H9 (cell line): ENCODE data around the gene GP1BB. TPM values are rescaled to one million over a fixed set of nuclear protein-coding genes. Genes with fewer than 3 reads are reported as not detected.

Experiments used
- DNase-seq: peaks from one replicate; pipeline ENCODE4 v3.0.0-alpha.2; 2017
- H2AFZ ChIP-seq: one replicate; pipeline ENCODE4 v1.6.1; 2013; ENCODE audit warnings: mild to moderate bottlenecking, low read length, control low read depth, moderate library complexity
- H2AK5ac ChIP-seq: 2 replicates; pipeline ENCODE4 v1.6.1; 2013; ENCODE audit warnings: low read length, control low read depth, mixed read lengths; ENCODE audit not compliant: insufficient read length
- H2BK120ac ChIP-seq: one replicate; pipeline ENCODE4 v1.6.1; 2013; ENCODE audit warnings: low read depth, mild to moderate bottlenecking, low read length, control low read depth, inconsistent platforms; ENCODE audit not compliant: poor library complexity, severe bottlenecking
- H2BK12ac ChIP-seq: 2 replicates; pipeline ENCODE4 v1.6.1; 2013; ENCODE audit warnings: low read length, control low read depth, mixed read lengths, low read depth; ENCODE audit not compliant: insufficient read length
- H2BK15ac ChIP-seq: 2 replicates; pipeline ENCODE4 v1.6.1; 2013; ENCODE audit warnings: low read depth, low read length, control low read depth
- H2BK20ac ChIP-seq: one replicate; pipeline ENCODE4 v1.6.1; 2013; ENCODE audit warnings: low read depth, mild to moderate bottlenecking, low read length, control low read depth, inconsistent platforms; ENCODE audit not compliant: poor library complexity, severe bottlenecking
- H2BK5ac ChIP-seq: 2 replicates; pipeline ENCODE4 v1.6.1; 2013; ENCODE audit warnings: low read length, control low read depth, mixed read lengths; ENCODE audit not compliant: insufficient read length
- H3K14ac ChIP-seq: 2 replicates; pipeline ENCODE4 v1.6.1; 2013; ENCODE audit warnings: low read length, control low read depth; ENCODE audit not compliant: insufficient read depth
- H3K18ac ChIP-seq: 2 replicates; pipeline ENCODE4 v1.6.1; 2013; ENCODE audit warnings: low read depth, mild to moderate bottlenecking, mixed read lengths, low read length, control low read depth; ENCODE audit not compliant: insufficient read length
- H3K23ac ChIP-seq: 2 replicates; pipeline ENCODE4 v1.6.1; 2013; ENCODE audit warnings: low read length, control low read depth, mixed read lengths, low read depth; ENCODE audit not compliant: insufficient read length
- H3K23me2 ChIP-seq: 2 replicates; pipeline ENCODE4 v1.6.1; 2013; ENCODE audit warnings: low read depth, mild to moderate bottlenecking, mixed read lengths, low read length, control low read depth; ENCODE audit not compliant: insufficient read length, poor library complexity, severe bottlenecking
- H3K27ac ChIP-seq: 2 replicates; pipeline ENCODE4 v1.5.1; 2013; ENCODE audit warnings: low read length, control low read depth, mixed read lengths, low read depth; ENCODE audit not compliant: insufficient read length
- H3K27me3 ChIP-seq: 2 replicates; pipeline ENCODE4 v1.6.1; 2013; ENCODE audit warnings: low read length, control low read depth, inconsistent platforms; ENCODE audit not compliant: insufficient read depth
- H3K4ac ChIP-seq: 2 replicates; pipeline ENCODE4 v1.6.1; 2013; ENCODE audit warnings: low read depth, mild to moderate bottlenecking, control low read depth, inconsistent platforms, low read length, moderate library complexity
- H3K4me1 ChIP-seq: 2 replicates; pipeline ENCODE4 v1.6.1; 2013; ENCODE audit warnings: low read length, control low read depth, inconsistent platforms; ENCODE audit not compliant: insufficient read depth
- H3K4me2 ChIP-seq: 2 replicates; pipeline ENCODE4 v1.6.1; 2013; ENCODE audit warnings: low read length, control low read depth, mixed read lengths; ENCODE audit not compliant: insufficient read length, insufficient read depth
- H3K56ac ChIP-seq: 2 replicates; pipeline ENCODE4 v1.6.1; 2013; ENCODE audit warnings: low read depth, mild to moderate bottlenecking, mixed read lengths, low read length, control low read depth; ENCODE audit not compliant: insufficient read length
- H3K79me1 ChIP-seq: 2 replicates; pipeline ENCODE4 v1.6.1; 2013; ENCODE audit warnings: low read depth, mild to moderate bottlenecking, moderate library complexity, low read length, control low read depth, inconsistent platforms; ENCODE audit not compliant: insufficient read depth, poor library complexity, severe bottlenecking
- H3K79me2 ChIP-seq: 2 replicates; pipeline ENCODE4 v1.6.1; 2013; ENCODE audit warnings: low read length, control low read depth, inconsistent platforms; ENCODE audit not compliant: insufficient read depth
- H3K9ac ChIP-seq: 2 replicates; pipeline ENCODE4 v1.6.1; 2013; ENCODE audit warnings: low read length, control low read depth, mixed read lengths; ENCODE audit not compliant: insufficient read length; ENCODE audit errors: extremely low read depth
- H3K9me3 ChIP-seq: one replicate; pipeline ENCODE4 v1.6.1; 2013; ENCODE audit warnings: low read depth, low read length, inconsistent platforms; ENCODE audit not compliant: control insufficient read depth
- H3T11ph ChIP-seq: one replicate; pipeline ENCODE4 v1.6.1; 2013; ENCODE audit warnings: mild to moderate bottlenecking, low read length, control low read depth, inconsistent platforms
- H4K20me1 ChIP-seq: one replicate; pipeline ENCODE4 v1.6.1; 2013; ENCODE audit not compliant: control insufficient read depth, insufficient read length, insufficient read depth
- H4K5ac ChIP-seq: 2 replicates; pipeline ENCODE4 v1.6.1; 2013; ENCODE audit warnings: low read depth, mild to moderate bottlenecking, mixed read lengths, low read length, control low read depth; ENCODE audit not compliant: insufficient read length
- H4K8ac ChIP-seq: replicated peaks from 2 replicates; pipeline ENCODE4 v1.6.1; 2013; ENCODE audit warnings: low read length, control low read depth, mixed read lengths, low read depth; ENCODE audit not compliant: insufficient read length
- H4K91ac ChIP-seq: 2 replicates; pipeline ENCODE4 v1.6.1; 2013; ENCODE audit warnings: low read depth, mild to moderate bottlenecking, moderate library complexity, mixed read lengths, low read length, control low read depth; ENCODE audit not compliant: insufficient read length
- H3K27ac Mint-ChIP-seq, 3 experiments: 2 replicates in 2 of 3; 3 replicates in 1 of 3; pipeline ENCODE4 v1.8.0; 2020 to 2021; ENCODE audit warnings: mixed read lengths in 3 of 3, mild to moderate bottlenecking in 1 of 3, moderate library complexity in 1 of 3
- H3K27me3 Mint-ChIP-seq: 2 replicates; pipeline ENCODE4 v1.8.0; 2021; ENCODE audit warnings: low read depth, mild to moderate bottlenecking, moderate library complexity, mixed read lengths
- H3K36me3 Mint-ChIP-seq, 3 experiments: 2 replicates in 2 of 3; 3 replicates in 1 of 3; pipeline ENCODE4 v1.8.0; 2020 to 2021; ENCODE audit warnings: low read depth in 3 of 3, mixed read lengths in 3 of 3; ENCODE audit not compliant: insufficient read depth in 1 of 3
- H3K4me1 Mint-ChIP-seq, 2 experiments: 2 replicates each; pipeline ENCODE4 v1.8.0; 2020; ENCODE audit warnings: mixed read lengths in 2 of 2
- H3K4me3 Mint-ChIP-seq, 2 experiments: 2 replicates in 1 of 2; 3 replicates in 1 of 2; pipeline ENCODE4 v1.8.0; 2020 to 2021; ENCODE audit warnings: mild to moderate bottlenecking in 2 of 2, mixed read lengths in 2 of 2, moderate library complexity in 1 of 2
- H3K9me3 Mint-ChIP-seq, 2 experiments: 2 replicates in 1 of 2; 3 replicates in 1 of 2; pipeline ENCODE4 v1.8.0; 2020; ENCODE audit warnings: mild to moderate bottlenecking in 2 of 2, mixed read lengths in 2 of 2, moderate library complexity in 1 of 2
- CTCF ChIP-seq: fragments of 200-600 bp; sonication (generic); conservative IDR thresholded peaks from 3 replicates; pipeline ENCODE4 v1.8.0; 2021; ENCODE audit warnings: antibody characterized with exemption, mild to moderate bottlenecking
- WGBS: extraction: QIAGEN DNeasy Blood & Tissue Kit; methylation state at CpG from one replicate; pipeline ENCODE4 v1.1.7; 2013; ENCODE audit warnings: missing lambda C conversion rate, low lambda C conversion rate, mixed read lengths; ENCODE audit not compliant: insufficient read length; ENCODE audit errors: extremely low coverage; 5-methylcytosine and 5-hydroxymethylcytosine counted together
- total RNA-seq: library from RNA; stranded (reverse); gene quantifications from 2 replicates; pipeline ENCODE4 v1.2.1, GENCODE V29; 2021

Gene GP1BB
- total RNA-seq, 1 experiment from 2014 or later = 3.4 TPM

- Histone ChIP-seq H3K4me1 (no peaks in the 10 kb centered on the region), H3K4ac (no peak overlapping the region), H3K9me3 (no peaks in the 10 kb centered on the region), H3K79me2 (no peaks in the 10 kb centered on the region), H4K8ac (no peak overlapping the region), H2BK5ac (no peak overlapping the region), H4K91ac (no peak overlapping the region), H3K27me3 (no peaks in the 10 kb centered on the region), H3T11ph (no peak overlapping the region), H3K14ac (no peak overlapping the region), H4K20me1 (no peaks in the 10 kb centered on the region), H3K23me2 (no peaks in the 10 kb centered on the region), H2BK15ac (no peak overlapping the region), H3K27ac (no peak overlapping the region), H2BK20ac (no peak overlapping the region), H3K9ac (no peak overlapping the region), H3K56ac (no peak overlapping the region), H4K5ac (no peak overlapping the region), H2BK120ac (no peak overlapping the region), H3K18ac (no peak overlapping the region), H3K4me2 (no peak overlapping the region), H3K23ac (no peak overlapping the region), H3K79me1 (no peaks in the 10 kb centered on the region), H2AFZ (no peak overlapping the region), H2BK12ac (no peak overlapping the region), H2AK5ac (no peak overlapping the region)
- no peaks in the 10 kb centered on the region for H3K36me3 Mint-ChIP-seq
- no peak overlapping the region for H3K27ac Mint-ChIP-seq
- H3K9me3 Mint-ChIP-seq = no peaks in the 10 kb centered on the region; a peak in 1 of 5 replicates
- H3K4me1 Mint-ChIP-seq = peaks cover 4 to 5% of the 10 kb centered on the region in 2 experiments; a peak in 3 of 4 replicates
- no peak for TF ChIP-seq CTCF
- no peak overlapping the region for H3K4me3 Mint-ChIP-seq
- H3K27me3 Mint-ChIP-seq = peaks cover 5% of the 10 kb centered on the region
- WGBS = no CpG with 5 or more reads among the region's 4 CpGs
- no peak for DNase-seq
Measured at GRCh38 chr22:19743651-19744050, 20.3 kb downstream of the GP1BB start.
